ENCODE results near the gene XIRP1.
A peak's percentile ranks its signal among the peaks of the same experiment; 100 is the strongest.

The XIRP1 gene

DNA sequence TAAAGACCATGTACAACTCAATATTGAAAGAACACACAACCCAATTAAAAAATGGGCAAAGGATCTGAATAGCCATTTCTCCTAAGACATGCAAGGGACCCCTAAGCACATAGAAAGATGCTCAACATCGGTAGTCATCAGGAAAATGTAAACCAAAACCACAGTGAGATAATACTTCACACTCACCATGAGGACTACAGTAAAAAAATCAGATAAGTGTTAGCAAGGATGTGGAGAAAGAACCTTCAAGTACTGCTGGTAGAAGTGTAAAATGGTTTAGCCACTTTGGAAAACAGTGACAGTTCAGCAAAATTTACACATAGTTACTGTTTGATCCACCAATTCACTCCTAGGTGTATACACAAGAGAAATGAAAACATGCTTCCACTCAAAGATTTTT, 30.1 kb upstream of the XIRP1 start:
- Histone ChIP-seq H3K9me3 (ENCODE audit: insufficient read depth, low read depth, low read length) (no peaks in the 10 kb centered on the region), H3K36me3 (ENCODE audit: insufficient read depth, low read length) (no peaks in the 10 kb centered on the region), H3K27ac (ENCODE audit: low read depth, low read length) (no peak overlapping the region), H3K4me3 (ENCODE audit: low read length) (no peak overlapping the region), H3K27me3 (ENCODE audit: insufficient read depth, low read length) (no peaks in the 10 kb centered on the region), H3K9ac (ENCODE audit: low read depth, low read length) (no peak overlapping the region), H3K4me1 (ENCODE audit: insufficient read depth, low read length) (no peaks in the 10 kb centered on the region)
- WGBS, result 75% methylated on average over 1 of the region's 1 CpG

DNA sequence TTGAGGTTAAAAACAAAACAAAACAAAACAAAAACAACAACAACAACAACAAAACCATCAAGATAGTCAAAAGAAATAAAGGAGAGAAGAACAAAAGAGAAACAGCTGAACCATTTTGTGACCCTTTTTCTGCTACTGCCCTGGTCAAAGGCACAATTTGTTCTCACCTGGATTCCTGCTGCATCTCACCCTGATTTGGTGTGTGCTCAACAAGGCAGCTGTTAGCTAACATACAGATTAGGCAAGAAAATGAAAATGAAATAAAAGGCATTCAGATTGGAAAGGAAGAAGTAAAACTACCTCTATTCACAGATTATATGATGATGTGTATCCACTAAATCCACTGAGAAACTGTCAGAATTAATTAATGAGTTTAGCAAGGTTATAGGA, 28.7 kb upstream of the XIRP1 start:
- H3K9me3 ChIP-seq (ENCODE audit: insufficient read depth, low read depth, low read length), result no peaks in the 10 kb centered on the region
- H3K27me3 ChIP-seq (ENCODE audit: insufficient read depth, low read length), result no peaks in the 10 kb centered on the region
- no peak overlapping the region for H3K4me3 ChIP-seq (ENCODE audit: low read length)
- H3K36me3 ChIP-seq (ENCODE audit: insufficient read depth, low read length), result no peaks in the 10 kb centered on the region
- no peak overlapping the region for H3K27ac ChIP-seq (ENCODE audit: low read depth, low read length)
- no peaks in the 10 kb centered on the region for H3K4me1 ChIP-seq (ENCODE audit: insufficient read depth, low read length)
- H3K9ac ChIP-seq (ENCODE audit: low read depth, low read length), result no peak overlapping the region

DNA sequence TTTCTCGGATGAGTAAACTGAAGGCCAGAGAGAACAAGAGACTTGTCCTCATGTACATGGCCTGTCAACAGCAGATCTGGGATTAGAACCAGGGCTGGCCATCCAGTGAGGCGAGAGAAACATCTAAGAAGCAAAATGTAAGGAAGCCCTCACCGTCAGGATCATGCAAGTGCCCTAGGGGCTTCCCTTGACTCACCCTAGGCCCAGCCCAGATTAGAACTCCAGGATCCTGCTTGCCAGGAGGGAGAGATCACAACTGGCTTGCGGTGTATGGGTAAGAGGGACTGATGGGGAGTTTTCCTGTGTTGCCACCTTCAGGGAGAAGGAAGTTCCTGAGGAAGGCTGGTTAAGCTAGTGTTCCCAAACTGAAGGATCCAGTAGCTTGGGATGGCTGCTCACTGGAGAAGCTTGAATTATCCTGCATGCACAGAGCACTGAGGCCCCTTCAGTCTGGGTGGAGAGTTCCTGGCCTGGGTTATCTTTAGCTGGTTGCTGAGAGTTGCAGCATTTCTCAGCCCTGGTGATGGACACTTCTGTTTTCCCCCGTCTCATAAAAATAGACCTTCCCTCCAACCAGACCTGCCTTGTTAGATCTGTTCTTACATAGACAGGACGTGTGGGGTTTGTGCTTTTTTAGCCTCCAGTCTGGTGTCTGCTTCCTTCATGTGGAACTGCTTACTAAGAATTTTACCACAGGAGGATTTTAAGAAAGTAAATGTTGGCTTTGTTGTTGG, 28.2 kb upstream of the XIRP1 start:
- Histone ChIP-seq H3K27ac (ENCODE audit: low read depth, low read length) (no peak overlapping the region), H3K9me3 (ENCODE audit: insufficient read depth, low read depth, low read length) (no peaks in the 10 kb centered on the region), H3K4me1 (ENCODE audit: insufficient read depth, low read length) (no peaks in the 10 kb centered on the region), H3K4me3 (ENCODE audit: low read length) (no peak overlapping the region), H3K27me3 (ENCODE audit: insufficient read depth, low read length) (no peaks in the 10 kb centered on the region), H3K36me3 (ENCODE audit: insufficient read depth, low read length) (no peaks in the 10 kb centered on the region), H3K9ac (ENCODE audit: low read depth, low read length) (no peak overlapping the region)
- WGBS, result 76% methylated on average over 6 of the region's 6 CpGs

DNA sequence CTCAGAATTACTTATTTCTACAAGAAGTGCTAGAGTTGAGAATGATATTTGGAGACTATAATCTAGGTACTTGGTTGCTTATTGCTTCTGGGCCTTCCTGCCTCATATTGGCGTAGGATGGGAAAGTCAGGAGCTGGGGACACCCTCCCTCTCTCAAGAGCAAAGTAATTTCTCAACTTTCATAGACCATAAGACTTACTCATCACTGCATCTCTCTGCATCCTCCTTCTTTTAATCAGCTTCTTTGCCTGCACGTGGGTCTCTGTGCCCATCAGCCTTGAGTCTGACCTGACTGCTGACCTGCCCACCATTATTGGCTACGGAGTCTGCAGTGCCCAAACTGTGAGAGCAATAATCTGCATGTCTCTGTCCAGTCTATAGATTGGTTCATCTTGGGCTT, 27.3 kb upstream of the XIRP1 start:
- WGBS, result 92% methylated on average over 3 of the region's 3 CpGs
- H3K36me3 ChIP-seq (ENCODE audit: insufficient read depth, low read length), result no peaks in the 10 kb centered on the region
- H3K9ac ChIP-seq (ENCODE audit: low read depth, low read length), result no peak overlapping the region
- no peak overlapping the region for H3K4me3 ChIP-seq (ENCODE audit: low read length)
- H3K4me1 ChIP-seq (ENCODE audit: insufficient read depth, low read length), result no peaks in the 10 kb centered on the region
- H3K9me3 ChIP-seq (ENCODE audit: insufficient read depth, low read depth, low read length), result no peaks in the 10 kb centered on the region
- H3K27me3 ChIP-seq (ENCODE audit: insufficient read depth, low read length), result no peaks in the 10 kb centered on the region
- H3K27ac ChIP-seq (ENCODE audit: low read depth, low read length), result no peak overlapping the region

DNA sequence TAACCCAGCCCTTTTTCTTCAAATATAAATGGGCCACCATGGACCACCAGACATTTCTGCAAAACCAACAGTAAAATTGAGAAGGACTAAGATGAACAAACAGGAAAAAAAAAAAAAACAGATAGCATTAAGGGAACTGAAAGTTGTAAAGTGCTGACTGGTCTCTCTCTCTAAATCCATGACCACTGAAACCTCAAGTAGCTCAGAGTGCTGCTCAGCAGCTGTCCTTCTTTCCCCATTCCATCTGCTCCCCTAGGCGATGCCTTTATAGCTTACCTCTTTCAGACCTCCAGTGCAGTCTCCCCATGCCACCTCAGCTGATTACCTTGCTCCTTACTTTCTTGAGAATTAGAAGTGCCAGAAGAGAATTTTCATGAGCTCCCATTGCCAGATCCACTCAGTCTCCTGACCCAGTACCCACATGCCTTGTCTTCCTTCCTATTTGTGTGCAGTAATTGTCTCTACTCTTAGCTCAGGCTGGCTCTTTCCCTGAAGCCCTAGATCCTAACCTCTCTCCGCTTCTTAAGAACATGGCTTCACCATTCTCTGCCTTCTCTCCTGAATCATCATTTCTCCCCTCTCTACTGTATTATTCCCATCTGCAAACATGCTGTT, 23.9 kb upstream of the XIRP1 start:
- Histone ChIP-seq H3K4me3 (ENCODE audit: low read length) (no peak overlapping the region), H3K9ac (ENCODE audit: low read depth, low read length) (no peak overlapping the region), H3K27ac (ENCODE audit: low read depth, low read length) (no peak overlapping the region), H3K36me3 (ENCODE audit: insufficient read depth, low read length) (no peaks in the 10 kb centered on the region), H3K4me1 (ENCODE audit: insufficient read depth, low read length) (peaks cover 5% of the 10 kb centered on the region), H3K27me3 (ENCODE audit: insufficient read depth, low read length) (no peaks in the 10 kb centered on the region), H3K9me3 (ENCODE audit: insufficient read depth, low read depth, low read length) (no peaks in the 10 kb centered on the region)
- WGBS, result 96% methylated on average over 2 of the region's 2 CpGs

DNA sequence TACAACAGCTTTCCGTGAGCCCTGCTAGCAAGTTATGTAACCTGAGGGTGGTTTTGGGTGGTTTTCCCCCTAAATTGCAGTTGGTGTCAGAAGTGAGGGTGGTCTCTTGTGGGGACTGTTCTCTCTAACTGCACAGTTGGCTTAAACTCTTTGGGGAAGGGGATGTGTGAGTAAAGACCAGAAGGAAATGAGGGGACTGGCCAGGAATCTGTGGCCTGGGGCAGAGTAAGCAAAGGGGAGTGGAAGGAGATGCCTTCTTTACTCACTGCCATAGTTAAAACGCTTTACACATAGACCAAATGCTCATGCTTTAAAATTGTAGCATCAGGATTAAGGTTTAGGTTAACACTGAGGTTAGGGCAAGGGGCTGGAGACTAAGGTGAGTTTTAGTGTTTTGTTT, 21.2 kb upstream of the XIRP1 start:
- Histone ChIP-seq H3K36me3 (ENCODE audit: insufficient read depth, low read length) (no peaks in the 10 kb centered on the region), H3K27me3 (ENCODE audit: insufficient read depth, low read length) (no peaks in the 10 kb centered on the region), H3K9me3 (ENCODE audit: insufficient read depth, low read depth, low read length) (no peaks in the 10 kb centered on the region), H3K4me3 (ENCODE audit: low read length) (no peak overlapping the region), H3K4me1 (ENCODE audit: insufficient read depth, low read length) (peaks cover 17% of the 10 kb centered on the region), H3K27ac (ENCODE audit: low read depth, low read length) (no peak overlapping the region), H3K9ac (ENCODE audit: low read depth, low read length) (no peak overlapping the region)
- WGBS, result 92% methylated on average over 1 of the region's 2 CpGs

DNA sequence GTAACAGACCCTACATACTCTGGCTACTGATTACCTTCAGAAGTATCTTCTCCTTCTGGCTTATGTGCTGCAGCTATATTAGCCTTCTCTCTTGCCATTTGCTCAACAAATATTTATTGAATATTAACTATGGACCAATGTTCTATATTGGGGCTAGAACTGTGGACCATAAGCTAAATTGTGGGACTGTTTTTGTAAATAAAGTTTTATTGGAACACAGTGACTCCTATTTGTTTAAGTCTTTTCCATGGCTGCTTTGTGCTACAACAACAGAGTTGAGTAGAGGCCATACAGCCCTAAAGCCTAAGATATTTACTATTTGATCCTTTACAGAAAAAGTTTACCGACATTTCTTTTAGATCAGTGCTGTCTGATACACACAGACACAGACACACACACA, 20.3 kb upstream of the XIRP1 start:
- no peak overlapping the region for H3K4me3 ChIP-seq (ENCODE audit: low read length)
- H3K4me1 ChIP-seq (ENCODE audit: insufficient read depth, low read length), result peaks cover 25% of the 10 kb centered on the region
- 88% methylated on average over 1 of the region's 1 CpG for WGBS
- H3K27me3 ChIP-seq (ENCODE audit: insufficient read depth, low read length), result no peaks in the 10 kb centered on the region
- no peak overlapping the region for H3K9ac ChIP-seq (ENCODE audit: low read depth, low read length)
- H3K9me3 ChIP-seq (ENCODE audit: insufficient read depth, low read depth, low read length), result no peaks in the 10 kb centered on the region
- no peak overlapping the region for H3K27ac ChIP-seq (ENCODE audit: low read depth, low read length)
- no peaks in the 10 kb centered on the region for H3K36me3 ChIP-seq (ENCODE audit: insufficient read depth, low read length)

DNA sequence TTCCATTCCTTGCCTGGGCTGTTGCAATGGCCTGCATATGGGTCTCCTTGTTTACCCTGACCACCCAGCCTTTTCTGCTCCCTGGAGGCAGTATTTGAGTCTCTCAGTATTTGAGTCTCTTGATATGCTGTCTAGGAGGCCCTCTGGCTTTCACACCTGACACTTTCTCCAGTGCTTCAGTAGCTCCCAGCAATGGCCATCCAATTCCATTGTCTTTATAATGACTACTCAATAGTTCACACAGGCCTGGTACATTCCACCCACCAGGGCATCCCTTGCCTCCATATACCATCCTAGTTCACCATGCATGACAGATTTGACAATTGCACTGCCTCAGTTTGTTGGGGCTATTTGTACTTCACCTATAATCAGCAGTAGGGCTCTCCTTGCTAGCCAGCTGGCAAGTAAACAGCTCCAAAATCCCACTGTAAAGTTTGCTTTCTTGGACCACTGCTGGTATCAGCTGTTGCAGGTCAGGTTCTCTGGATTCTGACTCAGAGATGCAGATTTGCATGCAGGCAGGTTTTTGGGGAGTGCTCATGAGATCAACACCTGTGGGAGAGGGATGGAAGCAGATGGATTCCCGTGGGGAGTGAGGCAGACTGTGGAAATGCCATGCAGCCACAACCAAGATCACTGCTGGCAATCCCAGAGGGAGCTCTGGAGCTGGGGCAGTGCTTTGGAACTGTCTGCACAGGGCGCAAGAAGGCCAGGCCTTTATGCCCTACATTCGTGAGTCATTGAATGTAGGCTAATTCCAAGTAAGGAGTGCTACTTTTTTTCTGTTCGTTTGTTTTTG, 19.1 kb upstream of the XIRP1 start:
- Histone ChIP-seq H3K4me3 (ENCODE audit: low read length) (no peak overlapping the region), H3K27ac (ENCODE audit: low read depth, low read length) (peak overlapping the region; percentile 12; the same call in 1 of the 2 replicates), H3K27me3 (ENCODE audit: insufficient read depth, low read length) (no peaks in the 10 kb centered on the region), H3K36me3 (ENCODE audit: insufficient read depth, low read length) (no peaks in the 10 kb centered on the region), H3K9me3 (ENCODE audit: insufficient read depth, low read depth, low read length) (no peaks in the 10 kb centered on the region), H3K9ac (ENCODE audit: low read depth, low read length) (no peak overlapping the region), H3K4me1 (ENCODE audit: insufficient read depth, low read length) (peaks cover 27% of the 10 kb centered on the region)
- 75% methylated on average over 4 of the region's 4 CpGs for WGBS

DNA sequence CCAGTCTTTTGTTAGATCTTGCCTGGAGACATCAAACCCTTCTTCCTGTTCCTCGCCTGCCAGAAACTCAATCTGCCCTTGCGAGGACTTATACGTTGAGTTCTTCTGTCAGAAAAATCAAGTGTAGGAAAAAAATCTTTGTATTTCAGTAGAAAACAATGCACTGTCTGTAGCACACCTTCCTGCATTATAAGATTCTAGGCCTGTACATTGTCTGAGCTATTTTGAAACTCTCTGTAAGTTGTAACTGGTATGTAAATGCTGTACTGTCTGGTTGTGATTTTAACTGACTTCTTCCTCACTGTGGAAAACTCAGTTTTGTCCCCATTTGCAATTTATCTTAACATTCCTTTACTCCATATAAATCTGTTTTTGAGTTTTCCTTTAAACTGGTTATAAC, 17.7 kb upstream of the XIRP1 start:
- Histone ChIP-seq H3K27me3 (ENCODE audit: insufficient read depth, low read length) (no peaks in the 10 kb centered on the region), H3K4me3 (ENCODE audit: low read length) (no peak overlapping the region), H3K9me3 (ENCODE audit: insufficient read depth, low read depth, low read length) (no peaks in the 10 kb centered on the region), H3K27ac (ENCODE audit: low read depth, low read length) (no peak overlapping the region), H3K4me1 (ENCODE audit: insufficient read depth, low read length) (peaks cover 27% of the 10 kb centered on the region), H3K36me3 (ENCODE audit: insufficient read depth, low read length) (no peaks in the 10 kb centered on the region), H3K9ac (ENCODE audit: low read depth, low read length) (no peak overlapping the region)
- 93% methylated on average over 3 of the region's 3 CpGs for WGBS

DNA sequence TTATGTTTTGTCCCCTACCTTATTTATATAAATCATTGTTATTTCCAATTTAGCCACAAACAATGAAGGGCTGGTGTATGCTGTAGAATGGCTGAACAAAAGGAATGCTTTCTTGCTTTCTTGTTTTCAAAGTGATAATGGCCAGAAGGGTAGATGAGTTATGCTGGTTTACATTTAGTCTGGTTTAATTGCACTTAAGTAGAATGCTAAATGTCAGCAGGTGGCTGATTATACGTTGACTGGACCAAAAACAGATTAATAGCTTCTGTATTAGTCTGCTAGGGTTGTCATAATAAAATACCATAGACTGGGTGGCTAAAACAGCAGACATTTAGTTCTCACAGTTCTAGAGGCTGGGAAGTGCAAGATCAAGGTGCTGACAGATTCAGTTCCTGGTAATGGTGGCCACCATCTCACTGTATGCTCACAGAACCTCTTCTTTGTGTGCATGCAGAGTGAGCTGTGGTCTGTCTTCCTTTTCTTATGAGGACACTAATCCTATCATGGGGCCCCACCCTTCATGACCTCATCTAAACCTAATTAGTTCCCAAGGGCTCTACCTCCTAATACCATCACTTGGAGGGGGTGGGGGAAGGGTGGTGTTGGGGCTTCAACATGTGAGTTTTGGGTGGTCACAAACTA, 17.1 kb upstream of the XIRP1 start:
- H3K27me3 ChIP-seq (ENCODE audit: insufficient read depth, low read length), result no peaks in the 10 kb centered on the region
- H3K4me1 ChIP-seq (ENCODE audit: insufficient read depth, low read length), result peaks cover 27% of the 10 kb centered on the region
- H3K27ac ChIP-seq (ENCODE audit: low read depth, low read length), result no peak overlapping the region
- no peaks in the 10 kb centered on the region for H3K9me3 ChIP-seq (ENCODE audit: insufficient read depth, low read depth, low read length)
- WGBS, result 100% methylated on average over 1 of the region's 1 CpG
- H3K36me3 ChIP-seq (ENCODE audit: insufficient read depth, low read length), result no peaks in the 10 kb centered on the region
- H3K4me3 ChIP-seq (ENCODE audit: low read length), result no peak overlapping the region
- no peak overlapping the region for H3K9ac ChIP-seq (ENCODE audit: low read depth, low read length)

DNA sequence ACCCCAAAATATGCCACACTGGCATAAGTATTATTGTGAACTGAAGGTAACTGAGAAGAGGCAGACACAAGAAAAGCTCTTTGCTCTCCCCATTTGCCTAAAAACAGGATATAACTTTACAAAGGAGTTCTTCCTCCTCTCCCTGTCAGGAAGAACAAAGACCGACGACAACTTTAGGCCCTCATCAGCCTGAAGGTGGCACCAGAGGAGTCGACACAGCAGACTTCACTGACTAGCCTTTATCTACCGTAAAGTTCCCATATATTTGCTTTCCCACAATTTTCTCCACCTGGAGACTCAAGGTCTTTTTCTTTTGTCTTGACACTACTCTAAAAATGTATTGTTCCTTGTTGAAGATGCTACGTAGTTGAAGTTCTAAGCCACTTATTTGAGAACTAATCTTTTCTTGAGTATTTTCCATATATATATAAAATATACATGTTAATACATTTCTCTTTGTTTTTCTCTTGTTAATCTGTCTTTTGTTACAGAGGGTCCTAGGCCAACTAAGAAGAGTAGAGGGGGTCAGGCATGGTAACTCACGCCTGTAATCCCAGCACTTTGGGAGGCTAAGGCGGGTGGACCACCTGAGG, 16.2 kb upstream of the XIRP1 start:
- Histone ChIP-seq H3K36me3 (ENCODE audit: insufficient read depth, low read length) (no peaks in the 10 kb centered on the region), H3K4me3 (ENCODE audit: low read length) (no peak overlapping the region), H3K27me3 (ENCODE audit: insufficient read depth, low read length) (no peaks in the 10 kb centered on the region), H3K9me3 (ENCODE audit: insufficient read depth, low read depth, low read length) (no peaks in the 10 kb centered on the region), H3K4me1 (ENCODE audit: insufficient read depth, low read length) (peaks cover 27% of the 10 kb centered on the region), H3K27ac (ENCODE audit: low read depth, low read length) (peak overlapping the region; percentile 17), H3K9ac (ENCODE audit: low read depth, low read length) (no peak overlapping the region; the same call in 1 of the 2 replicates)
- WGBS, result 44% methylated on average over 6 of the region's 7 CpGs

Measured in HUES64 (cell line).